GM21515 (cell line): Measurements from ENCODE around the gene LCE3B.
"Not testable (repeated sequence)": the region's sequence is repeated elsewhere in the genome, so short reads cannot be mapped to it uniquely, and the experiment has no call there.

Source experiments
- ATAC-seq: cut with Tn5 transposase; IDR thresholded peaks from one replicate; pipeline ENCODE4 v1.9.1; 2021; ENCODE audit not compliant: unreplicated experiment

Gene LCE3B, protein sequence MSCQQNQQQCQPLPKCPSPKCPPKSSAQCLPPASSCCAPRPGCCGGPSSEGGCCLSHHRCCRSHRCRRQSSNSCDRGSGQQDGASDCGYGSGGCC

DNA sequence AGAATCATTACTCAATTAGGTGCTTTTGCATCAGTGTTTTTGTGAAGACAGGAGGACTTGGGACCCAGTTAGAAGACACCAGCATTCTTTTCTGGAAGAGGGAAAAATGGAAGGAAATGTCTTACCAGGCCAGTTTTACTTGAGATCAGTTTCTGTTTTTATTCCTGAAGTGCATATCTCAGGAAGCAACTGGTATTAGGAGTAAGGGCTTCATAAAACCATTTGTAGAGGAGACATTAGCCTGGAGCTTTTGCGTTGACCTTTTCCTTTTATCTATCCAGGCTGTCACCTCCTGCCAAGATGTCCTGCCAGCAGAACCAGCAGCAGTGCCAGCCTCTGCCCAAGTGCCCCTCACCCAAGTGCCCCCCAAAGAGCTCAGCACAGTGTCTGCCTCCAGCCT is at the start of gene LCE3B:
LCE3B (plus strand) TSS at position 301 of the 400 bp plus-strand sequence; CDS start at position 301, 0 bp downstream.
- ATAC-seq: no peak

DNA sequence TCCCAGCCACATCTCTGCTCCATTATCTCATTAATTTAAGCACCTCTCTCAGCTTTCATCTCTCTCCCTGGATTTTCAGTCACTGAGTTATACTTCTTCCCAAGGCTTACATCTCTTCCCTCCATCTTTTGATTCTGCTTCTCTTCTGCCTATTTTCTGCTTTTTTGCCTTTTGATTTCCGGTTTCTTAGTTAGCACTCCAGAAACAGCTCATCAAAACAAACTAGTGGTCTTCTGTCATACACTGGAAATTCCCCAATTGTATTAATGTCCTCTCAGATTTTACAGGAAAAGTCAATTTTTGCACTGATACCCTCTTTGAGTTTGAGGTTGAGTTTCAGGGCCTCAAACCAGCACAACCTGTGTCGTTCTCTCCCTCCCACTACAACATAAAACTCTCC is 48.5 kb upstream of the LCE3B start:
- ATAC-seq: no peak

DNA sequence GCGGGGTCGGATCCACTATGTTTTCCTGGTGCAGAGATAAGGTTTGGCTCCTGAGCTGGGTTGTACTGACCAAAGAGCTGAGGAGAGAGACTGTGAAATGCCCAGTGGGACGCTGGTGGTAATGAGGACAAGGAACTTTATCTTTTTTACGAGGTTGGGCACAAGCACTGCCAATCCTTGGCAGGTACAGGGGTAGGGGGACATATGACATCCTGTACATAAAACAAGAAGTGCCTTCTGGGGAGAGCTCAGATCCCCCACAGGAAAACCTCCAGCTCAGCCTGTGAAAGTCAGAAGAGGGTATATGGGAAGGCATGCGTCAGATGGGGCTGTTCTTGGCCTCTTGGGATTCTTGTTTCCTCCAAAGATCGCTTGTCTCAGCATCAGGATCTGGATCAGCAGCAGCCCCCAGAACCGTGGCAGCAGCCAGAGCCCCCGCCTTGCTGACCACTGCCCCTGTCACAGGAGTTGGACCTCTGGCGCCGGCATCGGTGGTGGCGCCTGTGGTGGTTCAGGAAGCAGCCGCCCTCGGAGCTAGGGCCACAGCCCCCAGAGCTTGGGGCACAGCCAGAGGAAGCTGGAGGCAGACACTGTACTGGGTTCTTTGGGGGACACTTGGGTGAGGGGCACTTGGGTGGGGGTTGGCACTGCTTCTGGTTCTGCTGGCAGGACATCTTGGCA is 47.9 kb upstream of the LCE3B start:
- ATAC-seq: no peak

DNA sequence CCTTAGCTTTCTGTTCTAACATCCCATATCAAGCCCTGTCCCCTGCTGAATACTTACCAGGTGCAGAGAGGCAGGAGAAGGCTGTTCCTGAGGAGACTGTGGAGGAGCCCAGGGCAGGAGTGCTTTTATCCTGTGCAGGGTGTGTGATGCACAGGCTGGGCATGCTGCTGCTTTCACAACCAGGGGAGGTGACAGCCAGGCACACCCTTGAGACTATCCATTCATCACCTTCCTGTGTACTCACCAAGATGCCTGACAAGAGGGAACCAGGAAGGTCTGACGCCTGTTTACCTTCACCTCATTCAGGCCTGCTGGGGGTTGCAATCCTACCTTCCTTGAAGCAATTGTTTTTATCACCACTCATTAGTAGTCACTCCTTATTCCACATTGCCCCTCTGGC is 46.9 kb upstream of the LCE3B start, which contains the start of gene LCE3E:
LCE3E (minus strand) TSS at position 100 of the 400 bp plus-strand sequence. CDS start 572 bp downstream, outside the sequence.
- ATAC-seq: no peak

DNA sequence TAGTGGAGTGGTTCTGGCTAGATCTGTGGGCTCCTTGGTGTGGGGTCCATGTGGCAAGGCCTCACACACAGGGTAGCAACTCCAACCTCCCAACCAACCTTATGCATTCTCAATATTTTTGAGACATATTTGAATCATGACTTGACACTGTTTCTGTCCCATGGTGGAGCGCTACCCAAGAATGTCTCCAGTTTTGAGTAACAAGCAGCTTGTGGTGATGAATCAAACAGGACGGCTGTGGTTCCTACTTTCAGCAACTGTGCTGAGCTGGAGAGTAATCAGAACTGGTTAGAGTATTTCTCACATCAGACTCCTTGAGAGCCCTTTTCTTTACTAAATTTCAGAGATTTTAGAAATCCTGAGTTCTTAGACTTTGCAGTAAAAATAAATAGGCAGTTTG is 36.4 kb upstream of the LCE3B start:
- ATAC-seq: no peak

DNA sequence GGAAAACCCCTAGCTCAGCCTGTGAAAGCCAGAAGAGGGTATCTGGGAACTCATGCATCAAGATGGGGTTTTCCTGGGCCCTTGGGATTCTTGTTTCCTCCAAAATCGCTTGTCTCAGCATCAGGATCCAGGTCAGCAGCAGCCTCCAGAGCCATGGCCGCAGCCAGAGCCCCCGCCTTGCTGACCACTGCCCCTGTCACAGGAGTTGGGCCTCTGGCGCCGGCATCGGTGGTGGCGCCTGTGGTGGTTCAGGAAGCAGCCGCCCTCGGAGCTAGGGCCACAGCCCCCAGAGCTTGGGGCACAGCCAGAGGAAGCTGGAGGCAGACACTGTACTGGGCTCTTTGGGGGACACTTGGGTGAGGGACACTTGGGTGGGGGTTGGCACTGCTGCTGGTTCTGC is 34.1 kb upstream of the LCE3B start:
- ATAC-seq: not testable (repeated sequence)

DNA sequence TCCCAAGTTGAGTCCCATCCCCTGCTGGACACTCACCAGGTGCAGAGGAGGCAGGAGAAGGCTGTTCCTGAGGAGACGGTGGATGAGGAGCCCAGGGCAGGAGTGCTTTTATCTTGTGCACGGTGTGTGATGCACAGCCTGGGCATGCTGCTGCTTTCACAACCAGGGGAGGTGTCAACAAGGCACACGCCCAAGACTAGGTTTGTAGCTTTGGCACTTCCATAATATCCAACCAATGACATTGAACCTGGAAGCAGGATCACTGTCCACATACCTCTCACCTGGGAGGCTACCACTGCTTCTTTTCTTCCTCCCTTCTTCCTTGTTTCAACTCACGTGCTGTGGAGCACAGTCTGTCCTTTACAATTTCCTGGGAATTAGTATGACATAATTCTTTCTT is 33.2 kb upstream of the LCE3B start, which contains the start of gene LCE3D:
LCE3D (minus strand) TSS at position 84 of the 400 bp plus-strand sequence. CDS start 580 bp downstream, outside the sequence.
- no peak for ATAC-seq

DNA sequence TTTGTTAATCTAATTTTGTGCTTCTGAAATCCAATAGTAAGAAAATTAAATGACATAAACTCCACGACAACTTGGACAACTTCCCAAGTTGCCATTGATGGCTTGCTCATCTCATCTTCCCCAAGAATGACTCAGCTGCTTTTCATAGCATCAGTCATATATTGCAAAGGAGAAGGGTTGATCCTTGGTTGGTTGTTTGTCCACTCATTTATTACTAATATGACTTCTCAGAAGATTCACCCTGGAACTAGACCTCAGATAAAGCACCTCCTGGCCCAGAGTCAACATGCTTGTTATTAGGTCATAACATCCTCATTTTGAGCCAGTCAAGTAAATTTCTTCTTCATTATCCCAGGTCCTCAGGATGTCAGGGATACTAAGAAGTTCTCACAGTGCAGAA is 31.0 kb upstream of the LCE3B start:
- no peak for ATAC-seq

DNA sequence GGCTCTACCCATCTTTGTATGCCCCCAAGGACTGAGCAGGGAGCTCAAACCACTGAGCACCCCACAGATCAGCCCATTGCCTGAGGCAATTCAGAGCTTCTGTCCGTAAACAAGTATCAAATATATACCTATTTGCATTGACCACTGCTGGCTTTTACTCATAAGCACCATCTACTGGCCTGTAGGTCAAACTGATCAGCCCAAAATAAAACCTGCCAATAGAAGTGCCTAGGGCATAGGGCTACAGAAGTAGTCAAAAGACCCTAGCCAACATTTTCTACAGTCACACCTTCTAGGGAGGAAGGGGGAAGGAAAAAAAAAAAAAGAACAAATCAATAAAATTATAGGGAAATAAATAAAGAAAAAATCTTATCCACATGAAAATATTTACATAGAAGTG is 28.0 kb upstream of the LCE3B start:
- ATAC-seq: no peak

DNA sequence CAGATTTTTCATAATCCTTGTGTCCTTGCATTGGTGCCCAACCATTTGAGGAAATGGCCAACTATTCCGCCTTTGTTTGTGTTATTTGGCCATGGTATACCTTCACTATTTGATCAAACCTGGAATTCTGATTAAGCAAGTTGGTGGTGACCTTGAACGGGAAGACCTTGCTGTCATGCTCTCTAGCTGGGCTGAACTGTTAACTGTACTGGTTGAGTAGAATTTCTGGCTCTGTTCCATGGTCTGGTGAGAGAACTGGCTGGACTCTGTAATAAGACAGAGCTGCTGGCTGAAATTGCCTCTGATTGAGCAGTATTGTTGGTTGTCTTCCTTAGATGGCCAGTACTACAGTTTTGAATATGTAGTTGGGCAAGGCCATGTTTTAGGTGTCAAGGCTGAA is 16.6 kb upstream of the LCE3B start:
- ATAC-seq: no peak

DNA sequence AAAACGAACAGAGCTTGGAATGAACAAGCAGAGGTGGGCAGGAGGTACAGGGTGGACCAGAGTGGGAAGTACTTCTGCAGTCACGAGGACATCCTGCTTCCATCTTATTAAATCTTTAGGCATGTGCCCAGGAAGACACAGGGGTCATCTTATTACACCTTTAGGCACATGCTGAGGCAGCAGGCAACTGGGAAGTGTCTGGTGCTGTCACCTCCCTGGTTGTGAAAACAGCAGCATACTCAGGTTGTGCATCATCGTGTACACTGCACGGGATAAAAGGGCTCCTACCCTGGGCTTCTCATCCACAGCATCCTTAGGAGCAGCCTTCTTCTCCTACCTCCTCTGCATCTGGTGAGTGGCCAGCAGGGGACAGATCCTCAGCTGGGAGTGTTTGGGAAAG is 13.7 kb upstream of the LCE3B start, which contains the start of gene LCE3C:
LCE3C (plus strand) TSS at position 301 of the 400 bp plus-strand sequence. CDS start 498 bp downstream, outside the sequence.
- no peak for ATAC-seq

DNA sequence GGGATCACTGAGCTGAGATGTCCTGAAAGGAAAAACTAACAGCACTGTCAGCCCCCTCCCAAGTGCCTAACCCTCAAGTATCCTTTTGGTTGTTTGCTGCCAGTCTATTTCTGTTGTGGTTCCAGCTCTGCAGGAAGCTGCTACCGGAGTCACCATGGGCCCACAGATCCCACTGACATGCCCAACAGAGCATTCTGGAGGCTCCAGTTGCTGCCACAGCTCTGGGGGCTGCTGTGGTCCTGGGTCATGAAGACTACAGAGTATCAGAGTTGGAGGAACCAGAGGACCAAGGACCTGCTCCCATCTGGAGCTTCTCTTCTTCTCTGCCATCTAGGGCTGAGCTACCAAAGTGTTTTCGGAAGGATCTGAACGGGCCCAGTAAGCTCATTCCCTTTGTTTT is 8.4 kb downstream of the LCE3B start:
- ATAC-seq: no peak

DNA sequence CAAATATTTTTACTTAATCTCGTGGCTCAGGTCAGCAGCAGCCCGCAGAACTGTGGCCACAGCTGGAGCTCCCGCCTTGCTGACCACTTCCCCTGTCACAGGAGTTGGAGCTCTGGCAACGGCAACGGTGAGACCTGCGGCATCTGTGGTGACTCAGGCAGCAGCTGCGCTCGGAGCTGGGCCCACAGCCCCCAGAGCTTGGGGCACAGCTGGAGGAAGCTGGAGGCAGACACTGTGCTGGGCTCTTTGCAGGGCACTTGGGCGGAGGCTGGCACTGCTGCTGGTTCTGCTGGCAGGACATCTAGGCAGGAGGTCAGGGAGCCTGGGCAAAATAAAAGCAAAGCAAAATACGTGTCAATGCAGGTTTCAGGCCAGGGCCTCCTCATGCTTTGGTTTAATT is 9.2 kb downstream of the LCE3B start, which contains the start of gene LCE3A:
LCE3A (minus strand) TSS at position 301 of the 400 bp plus-strand sequence; CDS start at position 301, 0 bp downstream.
- no peak for ATAC-seq

DNA sequence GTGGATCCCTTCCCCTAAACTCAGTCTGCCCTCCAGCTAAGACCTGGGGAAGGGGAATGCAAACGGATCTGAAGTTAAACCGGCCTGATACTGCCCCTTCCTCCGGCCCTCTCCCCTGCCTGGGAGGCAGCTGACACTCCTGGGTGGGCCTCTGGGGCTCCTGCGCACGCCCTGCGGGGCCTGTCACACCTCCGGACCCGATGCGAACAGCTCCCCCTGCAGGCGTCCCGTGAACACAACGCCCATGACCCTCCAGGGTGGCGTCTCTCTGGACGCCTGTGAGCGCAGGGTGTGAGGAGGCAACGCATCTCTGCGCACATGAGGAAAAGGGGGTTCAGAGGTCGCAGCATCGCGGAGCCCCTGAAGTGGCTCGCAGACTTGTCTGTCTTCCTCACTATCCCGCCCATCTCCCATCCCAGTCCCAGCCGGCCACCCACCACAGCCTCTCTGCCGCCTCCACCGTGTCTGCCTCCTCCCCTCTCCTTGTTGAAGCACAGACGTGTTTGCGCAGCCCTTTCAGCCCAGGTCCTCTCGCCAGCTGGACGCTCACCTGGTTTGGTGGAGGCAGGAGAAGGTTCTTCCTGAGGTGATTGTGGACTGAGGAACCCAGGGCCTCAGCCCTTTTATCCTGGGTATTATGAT is 9.7 kb downstream of the LCE3B start:
- ATAC-seq: no peak

DNA sequence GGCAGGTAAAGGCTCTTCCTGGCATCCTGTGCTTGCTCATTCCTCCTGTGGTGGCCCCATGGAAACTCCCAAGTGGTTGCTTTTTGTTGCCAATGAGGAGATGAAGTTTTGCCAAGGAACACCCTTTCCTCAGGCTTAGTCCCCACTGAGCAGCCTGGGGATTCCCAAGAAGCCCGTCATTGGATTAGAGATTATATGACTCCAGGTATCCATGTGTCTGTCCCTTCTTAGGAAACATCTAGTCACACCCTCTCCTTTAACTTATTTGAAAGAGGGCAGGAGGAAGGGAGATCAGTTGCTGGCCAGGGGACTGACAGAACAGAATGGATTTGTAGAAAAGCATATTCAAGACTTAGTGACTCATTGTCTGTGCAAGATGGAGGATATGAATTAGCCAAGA is 13.1 kb downstream of the LCE3B start:
- no peak for ATAC-seq

DNA sequence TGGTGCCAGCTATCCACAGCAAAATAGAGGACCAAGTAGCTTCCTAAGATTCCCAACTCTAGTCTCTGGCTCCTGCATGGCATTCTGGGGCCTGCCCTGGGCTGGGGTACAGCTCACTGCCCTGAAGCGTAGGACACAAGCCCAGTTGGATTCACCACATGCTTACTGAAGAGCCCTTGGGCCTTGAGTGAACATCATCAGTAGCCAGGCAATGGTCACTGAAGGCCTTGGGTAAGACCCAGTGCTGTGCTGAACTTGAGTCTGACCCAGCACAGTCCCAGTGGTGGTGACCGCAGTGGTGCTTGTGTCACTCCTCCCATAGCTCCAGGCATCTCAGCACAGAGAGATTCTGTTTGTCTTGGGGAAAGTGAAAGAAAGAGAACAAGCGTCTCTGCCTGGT is 17.0 kb downstream of the LCE3B start:
- no peak for ATAC-seq

DNA sequence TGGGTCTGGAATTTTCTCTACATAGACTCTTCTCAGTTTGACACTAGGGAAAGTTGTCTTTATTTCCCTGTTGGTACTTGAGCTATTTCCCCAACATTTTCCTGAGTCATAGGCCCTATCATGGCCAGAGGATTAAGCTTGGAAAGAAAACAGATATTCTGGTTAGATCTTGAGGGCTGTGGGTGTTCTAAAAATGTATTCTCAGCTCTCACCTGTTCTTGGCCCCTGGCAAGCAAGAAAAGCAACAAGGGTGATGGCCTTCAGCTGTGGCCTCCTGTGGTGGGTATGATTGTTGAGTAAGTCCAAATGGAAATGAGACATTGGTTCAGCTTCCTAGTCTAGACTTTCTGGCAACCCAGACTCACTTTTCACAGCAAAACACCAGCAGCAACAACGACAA is 26.7 kb downstream of the LCE3B start:
- ATAC-seq: no peak

DNA sequence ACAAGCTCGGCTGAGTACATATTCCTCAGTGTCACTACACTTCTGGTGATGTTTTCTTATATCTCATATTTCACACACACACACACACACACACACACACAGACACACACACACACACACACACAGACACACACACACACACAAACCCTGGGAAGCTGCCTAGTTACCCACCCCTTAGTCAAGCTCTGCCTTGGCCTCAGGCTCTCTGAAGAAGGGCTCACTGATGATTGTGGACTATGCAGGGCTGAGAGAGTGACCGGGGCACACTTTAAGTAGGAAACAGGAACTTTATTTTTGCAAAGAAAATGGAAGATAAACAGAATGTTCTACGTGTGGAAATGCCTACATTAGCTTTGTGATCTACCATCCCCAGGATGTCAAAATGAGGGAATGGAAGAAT is 30.3 kb downstream of the LCE3B start:
- ATAC-seq: no peak

DNA sequence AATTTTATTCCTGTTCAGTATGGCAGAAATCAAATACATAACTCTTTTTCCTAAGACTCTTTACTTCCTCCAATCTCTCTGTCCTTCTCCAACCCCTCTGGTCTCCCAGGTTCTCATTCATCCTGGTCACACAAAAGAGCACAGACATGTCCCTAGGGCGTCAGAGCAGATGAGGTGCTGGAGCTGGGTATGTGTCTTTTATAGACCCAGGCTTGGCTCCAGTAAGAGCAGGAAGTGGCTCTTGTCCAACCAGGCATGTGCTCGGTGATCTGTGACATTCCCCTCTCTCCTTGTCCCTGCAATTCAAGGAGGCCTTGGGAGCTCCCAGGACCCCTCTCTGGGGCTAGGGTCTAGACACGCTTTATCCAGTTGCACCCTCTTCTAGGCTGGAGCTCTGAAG is 31.5 kb downstream of the LCE3B start:
- no peak for ATAC-seq

DNA sequence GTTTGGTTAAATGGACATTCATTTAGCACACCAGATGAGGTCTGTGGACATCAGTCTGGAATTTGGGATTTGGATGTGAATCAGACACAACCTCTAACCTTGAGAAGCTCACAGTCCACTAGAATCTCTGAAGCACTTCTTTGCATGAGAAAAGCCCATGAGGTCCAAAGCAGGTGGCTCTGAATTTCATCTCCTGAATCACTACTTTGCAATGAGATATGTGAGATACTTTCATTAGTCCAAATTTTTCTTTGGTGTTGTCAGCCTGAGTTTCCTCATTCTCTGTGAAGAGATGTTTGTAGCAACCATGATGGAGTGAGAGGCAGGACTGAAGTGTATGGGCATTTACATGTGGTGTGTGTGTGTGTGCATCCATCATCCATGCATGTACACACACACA is 33.0 kb downstream of the LCE3B start:
- no peak for ATAC-seq

DNA sequence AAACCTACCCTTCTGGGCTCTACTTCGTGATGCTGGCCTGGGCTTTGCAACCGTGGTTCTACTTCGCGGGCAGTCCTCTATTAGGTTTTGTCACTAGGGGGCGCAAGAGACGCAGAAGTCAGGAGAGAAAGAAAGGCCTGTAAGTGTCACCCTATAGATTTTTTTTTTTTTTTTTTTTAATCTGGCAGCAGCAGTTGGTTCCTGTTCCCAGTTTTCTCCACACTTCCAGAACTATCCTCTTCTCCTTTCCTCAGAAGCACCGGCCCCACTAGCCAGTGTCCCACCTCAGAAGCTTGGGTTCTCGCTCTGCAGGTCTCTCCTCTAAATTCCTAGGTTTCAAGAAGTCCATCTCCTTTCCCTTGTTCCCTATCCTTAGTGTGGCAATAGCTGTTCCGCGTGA is 40.5 kb downstream of the LCE3B start:
- ATAC-seq: no peak

DNA sequence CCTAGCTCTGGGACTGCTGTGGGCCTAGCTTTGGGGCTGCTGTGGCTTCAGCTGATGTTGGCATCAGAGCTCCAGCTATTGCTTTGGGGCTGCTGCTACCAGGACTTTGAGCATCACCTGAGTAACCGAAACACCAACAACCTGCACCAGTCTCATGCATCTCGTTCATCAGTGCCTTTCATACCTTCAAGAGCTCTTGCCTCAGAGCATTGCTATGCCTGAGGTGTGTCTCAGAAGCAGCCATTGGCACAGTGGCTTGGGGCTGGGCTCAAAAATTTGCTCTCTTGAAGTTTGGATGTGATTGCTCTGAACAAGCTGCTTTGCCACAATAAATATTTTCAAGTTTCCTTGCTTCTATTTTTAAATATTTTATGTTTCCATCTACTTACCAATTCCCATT is 42.8 kb downstream of the LCE3B start:
- ATAC-seq: no peak
